HG02943 (cell line): ENCODE results near the gene MLLT1.
A peak's percentile ranks its signal among the peaks of the same experiment; 100 is the strongest.
"Not testable (repeated sequence)": the region's sequence is repeated elsewhere in the genome, so short reads cannot be mapped to it uniquely, and the experiment has no call there.

Source experiments
- ATAC-seq: cut with Tn5 transposase; IDR thresholded peaks from one replicate; pipeline ENCODE4 v1.9.1; 2021; ENCODE audit warnings: mild to moderate bottlenecking, low read depth, moderate library complexity; ENCODE audit not compliant: unreplicated experiment

The MLLT1 gene, protein sequence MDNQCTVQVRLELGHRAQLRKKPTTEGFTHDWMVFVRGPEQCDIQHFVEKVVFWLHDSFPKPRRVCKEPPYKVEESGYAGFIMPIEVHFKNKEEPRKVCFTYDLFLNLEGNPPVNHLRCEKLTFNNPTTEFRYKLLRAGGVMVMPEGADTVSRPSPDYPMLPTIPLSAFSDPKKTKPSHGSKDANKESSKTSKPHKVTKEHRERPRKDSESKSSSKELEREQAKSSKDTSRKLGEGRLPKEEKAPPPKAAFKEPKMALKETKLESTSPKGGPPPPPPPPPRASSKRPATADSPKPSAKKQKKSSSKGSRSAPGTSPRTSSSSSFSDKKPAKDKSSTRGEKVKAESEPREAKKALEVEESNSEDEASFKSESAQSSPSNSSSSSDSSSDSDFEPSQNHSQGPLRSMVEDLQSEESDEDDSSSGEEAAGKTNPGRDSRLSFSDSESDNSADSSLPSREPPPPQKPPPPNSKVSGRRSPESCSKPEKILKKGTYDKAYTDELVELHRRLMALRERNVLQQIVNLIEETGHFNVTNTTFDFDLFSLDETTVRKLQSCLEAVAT

DNA sequence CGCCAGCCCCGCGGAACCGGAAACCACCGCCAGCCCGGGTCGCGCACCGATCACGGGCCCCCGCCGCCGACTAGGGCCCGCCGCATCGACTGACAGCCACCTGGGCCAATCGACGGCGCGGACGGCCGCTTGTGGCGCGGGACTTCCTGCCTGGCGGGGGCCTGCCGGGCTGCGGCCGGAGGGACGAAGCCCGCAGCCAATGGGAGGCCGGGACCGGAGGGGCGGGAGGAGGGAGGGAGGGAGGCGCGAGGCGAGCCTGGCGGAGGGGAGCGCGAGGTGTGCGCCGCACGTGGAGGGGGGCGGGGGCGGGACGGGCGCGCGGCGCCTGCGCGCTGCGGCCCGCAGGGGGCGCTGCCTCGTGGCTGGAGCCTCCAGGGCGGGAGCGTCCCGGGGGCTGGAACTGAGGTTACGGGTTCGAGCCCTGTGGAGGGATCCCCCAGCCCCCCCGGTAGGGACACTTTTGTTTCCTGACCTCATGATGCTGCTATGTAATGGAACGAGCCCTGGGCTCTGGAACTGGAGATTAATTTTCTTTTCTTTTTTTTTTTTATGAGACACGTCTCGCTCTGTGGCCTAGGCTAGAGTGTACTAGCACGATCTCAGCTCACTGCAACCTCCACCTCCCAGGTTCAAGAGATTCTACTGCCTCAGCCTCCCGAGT lies at the start of gene MLLT1:
Gene MLLT1 (minus strand): TSS at position 45 of the 661 bp plus-strand sequence. CDS start 191 bp downstream, outside the sequence.
- peak; percentile 80 for ATAC-seq

DNA sequence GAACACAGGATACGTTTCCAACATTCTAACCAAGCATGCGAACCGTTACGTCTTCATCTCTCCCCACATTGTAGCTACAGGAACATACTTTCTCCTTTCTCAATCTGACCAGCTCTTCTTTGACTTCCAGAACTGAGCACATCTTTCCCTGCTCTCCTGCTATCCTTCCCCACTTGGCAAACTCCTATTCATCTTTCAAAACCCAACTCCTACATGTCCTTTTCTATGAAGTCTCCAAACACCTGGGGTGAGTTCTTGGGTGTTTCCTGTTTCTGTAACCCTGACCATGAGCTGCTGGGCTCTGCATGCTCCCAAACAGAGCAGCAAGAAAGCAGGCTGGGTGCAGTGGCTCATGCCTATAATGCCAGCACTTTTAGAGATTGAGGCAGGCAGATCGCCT lies 47.0 kb upstream of the MLLT1 start:
- ATAC-seq, result no peak

GRCh38 chr19:6325614-6326013 lies 45.8 kb upstream of the MLLT1 start:
- no peak for ATAC-seq

DNA sequence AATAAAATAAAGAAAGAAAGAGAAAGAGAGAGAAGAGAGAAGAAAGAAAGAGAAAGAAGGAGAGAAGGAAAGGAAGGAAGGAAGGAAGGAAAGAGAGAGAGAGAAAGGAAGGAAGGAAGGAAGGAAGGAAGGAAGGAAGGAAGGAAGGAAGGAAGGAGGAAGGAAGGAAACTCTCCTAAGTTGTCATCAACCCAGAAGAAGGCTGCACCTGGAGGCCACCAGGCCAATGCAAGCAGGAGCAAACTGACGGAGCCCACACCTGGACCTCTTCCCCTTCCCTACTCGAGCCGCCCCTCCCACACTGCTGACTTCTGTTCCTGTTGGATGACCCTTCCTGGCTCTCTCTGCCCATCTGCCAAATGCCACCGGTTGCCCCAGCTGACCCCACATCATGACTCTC lies 45.0 kb upstream of the MLLT1 start:
- no peak for ATAC-seq

DNA sequence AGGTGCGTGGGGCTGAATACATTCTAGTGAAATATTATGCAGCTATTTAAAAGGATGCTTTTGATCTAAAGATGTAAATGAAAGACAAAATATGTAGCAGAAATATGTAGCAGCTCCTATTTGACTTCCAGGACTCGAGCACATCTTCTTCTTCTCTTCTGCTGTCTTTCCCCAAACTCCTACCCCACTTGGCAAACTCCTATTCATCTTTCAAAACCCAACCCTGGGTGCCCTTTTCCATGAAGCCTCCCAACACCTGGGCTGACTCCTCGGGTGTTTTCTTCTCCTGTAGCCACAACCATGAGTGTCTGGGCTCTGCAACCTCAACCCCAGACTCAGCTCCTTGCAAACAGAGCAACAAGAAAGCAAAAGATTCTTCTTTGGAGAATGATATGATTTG lies 42.5 kb upstream of the MLLT1 start:
- ATAC-seq, result no peak

DNA sequence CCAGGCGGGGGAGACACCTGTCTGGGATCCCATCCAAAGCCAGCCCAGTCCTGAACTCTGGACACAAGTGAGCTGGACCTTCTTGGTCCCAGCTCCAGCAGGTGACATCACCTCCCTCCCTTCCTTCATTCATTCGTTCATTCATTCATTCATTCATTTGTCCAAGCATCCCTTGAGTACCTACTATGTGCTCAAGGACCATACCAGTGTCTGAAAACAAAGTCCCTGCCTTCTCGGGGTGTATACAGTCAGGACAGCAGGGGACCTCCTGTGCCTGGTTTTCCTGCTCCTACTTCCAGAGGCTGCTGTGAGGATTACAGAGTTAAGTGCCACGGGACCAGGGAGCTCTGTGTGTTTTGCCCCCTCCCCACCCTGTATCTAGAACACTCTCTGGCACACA lies 39.6 kb upstream of the MLLT1 start:
- ATAC-seq, result no peak

DNA sequence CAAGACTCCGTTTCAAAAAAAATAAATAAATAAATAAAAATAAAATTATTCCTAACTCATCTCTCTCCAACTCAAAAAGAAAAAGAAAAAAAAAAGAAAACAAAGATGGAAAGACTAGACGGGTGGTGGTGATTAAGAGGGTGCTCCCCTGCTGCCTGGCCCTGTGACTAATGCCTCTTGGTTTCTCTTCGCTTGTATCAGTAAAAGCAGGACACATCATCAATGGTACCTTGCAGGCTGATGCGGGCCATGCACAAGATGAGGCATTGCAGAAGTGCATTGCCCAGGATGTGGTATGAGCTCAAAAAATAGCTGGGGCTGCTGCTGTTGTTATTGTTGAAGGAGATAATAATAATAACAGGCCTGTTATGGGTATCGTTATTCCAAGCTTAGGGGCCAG lies 39.0 kb upstream of the MLLT1 start:
- ATAC-seq, result no peak

DNA sequence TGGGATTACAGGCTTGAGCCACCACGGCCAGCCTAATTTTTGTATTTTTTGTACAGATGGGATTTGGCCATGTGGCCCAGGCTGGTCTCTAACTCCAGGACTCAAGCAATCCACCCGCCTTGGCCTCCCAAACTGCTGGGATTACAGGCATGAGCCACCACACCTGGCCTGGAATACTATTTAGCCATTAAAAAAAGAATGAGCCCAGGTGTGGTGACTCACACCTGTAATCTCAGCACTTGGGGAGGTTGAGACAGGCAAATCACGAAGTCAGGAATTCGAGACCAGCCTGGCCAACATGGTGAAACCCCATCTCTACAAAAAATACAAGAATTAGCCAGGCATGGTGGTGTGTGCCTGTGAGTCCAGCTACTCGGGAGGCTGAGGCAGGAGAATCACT lies 35.9 kb upstream of the MLLT1 start:
- ATAC-seq, result not testable (repeated sequence)

DNA sequence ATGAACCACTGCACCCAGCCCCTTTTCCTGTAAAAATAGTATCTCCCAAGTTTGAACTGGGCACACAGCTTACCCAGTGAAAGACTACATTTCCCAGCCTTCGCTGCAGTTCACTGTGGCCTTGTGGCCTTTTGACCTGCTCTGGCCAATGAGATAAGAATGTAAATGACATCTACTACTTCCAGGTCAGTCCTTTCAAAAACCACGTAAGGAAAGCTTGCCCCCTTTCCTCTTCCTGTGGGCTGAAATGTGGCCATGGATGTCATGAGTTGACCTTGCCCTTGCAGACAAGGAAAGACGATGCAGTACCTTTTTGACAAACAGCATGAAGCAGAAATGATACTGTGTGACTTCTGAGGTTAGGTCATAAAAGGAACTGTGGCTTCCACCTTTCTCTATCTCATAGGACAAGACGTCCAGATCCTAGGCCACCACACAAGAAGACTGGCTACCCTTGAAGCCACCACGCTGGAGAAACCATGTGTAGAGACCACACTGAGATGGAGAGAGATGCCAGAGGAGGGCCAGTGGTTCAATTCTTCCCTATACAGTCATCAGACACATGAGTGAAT lies 33.7 kb upstream of the MLLT1 start:
- no peak for ATAC-seq

DNA sequence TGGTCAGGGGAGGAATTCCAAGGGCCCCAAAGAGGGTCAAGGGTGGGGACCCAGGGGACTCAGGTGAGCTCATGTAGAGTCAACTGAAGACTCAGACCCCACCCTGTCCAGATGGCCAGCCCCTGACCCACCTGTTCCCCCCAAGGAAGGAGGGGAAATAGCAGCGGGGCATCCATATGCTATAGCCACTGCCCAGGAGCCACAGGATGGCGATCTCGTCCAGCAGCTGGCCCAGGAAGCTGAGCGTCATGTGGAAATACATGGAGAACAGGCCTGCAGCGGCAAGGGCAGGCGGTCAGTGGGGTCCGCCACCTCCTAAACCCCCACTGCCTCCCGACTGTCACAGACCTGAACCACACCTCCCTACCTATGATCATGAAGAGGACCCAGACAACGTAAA lies 32.2 kb upstream of the MLLT1 start:
- no peak for ATAC-seq

GRCh38 chr19:6298413-6298812 lies 18.6 kb upstream of the MLLT1 start:
- no peak for ATAC-seq

GRCh38 chr19:6297202-6297601 lies 17.4 kb upstream of the MLLT1 start:
- no peak for ATAC-seq

- ATAC-seq, result no peak
Measured at GRCh38 chr19:6292006-6292405, 12.2 kb upstream of the MLLT1 start.

DNA sequence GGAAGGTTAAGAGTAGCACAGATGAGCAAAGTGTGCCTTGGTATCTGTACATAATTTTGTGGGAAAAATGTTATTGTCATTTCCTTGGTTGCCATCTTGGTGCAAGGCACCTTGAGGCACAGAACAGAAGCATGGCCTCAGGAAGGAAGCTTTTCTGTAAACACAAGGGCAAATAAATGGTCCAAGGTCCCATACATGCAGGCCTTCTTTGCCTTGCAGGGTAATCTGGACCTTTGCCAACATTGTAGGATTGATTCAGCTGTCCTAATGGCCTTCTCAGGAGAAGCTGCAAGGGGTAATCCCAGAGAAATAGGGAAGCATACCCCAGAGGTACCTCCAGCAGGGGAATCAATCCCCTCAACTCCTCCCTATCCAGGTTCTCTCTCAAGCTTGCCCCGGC lies 9.0 kb upstream of the MLLT1 start:
- no peak for ATAC-seq

DNA sequence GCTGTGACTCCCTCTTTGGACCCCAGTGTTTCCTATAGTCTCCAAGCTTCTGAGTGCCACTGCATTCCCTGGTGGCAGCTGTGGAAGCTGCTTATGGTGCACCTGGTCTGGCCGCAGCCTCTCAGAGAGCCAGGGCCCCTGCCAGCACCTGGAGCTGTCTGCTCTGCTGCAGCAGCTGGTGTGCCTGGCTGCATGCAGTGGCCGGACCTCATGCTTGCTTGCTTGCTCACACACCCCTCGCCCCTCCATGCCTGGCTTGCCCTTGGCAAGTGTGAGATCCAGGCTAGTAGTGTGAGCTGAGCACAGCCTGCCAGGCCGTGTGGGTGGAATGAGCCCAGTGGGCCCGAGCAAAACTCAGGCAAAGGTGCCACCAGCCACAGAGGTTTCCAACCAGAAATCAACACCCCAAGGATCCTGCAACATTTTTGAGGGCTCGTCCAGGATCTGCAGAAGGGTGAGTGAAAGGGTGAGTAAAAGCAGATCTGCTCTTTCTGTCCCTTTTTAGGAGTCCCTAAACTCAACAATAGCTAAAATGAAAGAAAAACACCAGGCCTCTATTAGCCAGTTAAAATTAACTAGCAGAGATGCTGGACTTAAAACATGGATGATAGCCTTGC lies 7.6 kb upstream of the MLLT1 start:
- ATAC-seq, result no peak

GRCh38 chr19:6286676-6287075 lies 6.9 kb upstream of the MLLT1 start:
- no peak for ATAC-seq

GRCh38 chr19:6282393-6282792 lies 2.6 kb upstream of the MLLT1 start:
- not testable (repeated sequence) for ATAC-seq

DNA sequence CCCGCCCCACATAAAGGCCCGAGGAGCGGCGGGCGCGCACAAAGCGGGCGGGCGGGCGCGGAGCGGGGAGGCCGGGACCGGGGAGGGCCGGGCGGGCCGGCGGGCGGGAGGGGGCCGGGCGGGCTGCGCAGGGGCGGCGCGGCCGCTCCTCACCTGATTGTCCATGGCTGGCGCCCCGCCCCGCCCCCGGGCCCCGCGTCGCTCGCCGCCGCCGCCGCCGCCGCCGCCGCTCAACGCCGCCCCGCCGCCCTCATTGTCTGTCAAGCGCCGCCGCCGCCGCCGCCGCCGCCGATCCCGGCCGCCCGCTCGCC lies 200 bp downstream of the MLLT1 start:
- ATAC-seq, result peak; percentile 40

DNA sequence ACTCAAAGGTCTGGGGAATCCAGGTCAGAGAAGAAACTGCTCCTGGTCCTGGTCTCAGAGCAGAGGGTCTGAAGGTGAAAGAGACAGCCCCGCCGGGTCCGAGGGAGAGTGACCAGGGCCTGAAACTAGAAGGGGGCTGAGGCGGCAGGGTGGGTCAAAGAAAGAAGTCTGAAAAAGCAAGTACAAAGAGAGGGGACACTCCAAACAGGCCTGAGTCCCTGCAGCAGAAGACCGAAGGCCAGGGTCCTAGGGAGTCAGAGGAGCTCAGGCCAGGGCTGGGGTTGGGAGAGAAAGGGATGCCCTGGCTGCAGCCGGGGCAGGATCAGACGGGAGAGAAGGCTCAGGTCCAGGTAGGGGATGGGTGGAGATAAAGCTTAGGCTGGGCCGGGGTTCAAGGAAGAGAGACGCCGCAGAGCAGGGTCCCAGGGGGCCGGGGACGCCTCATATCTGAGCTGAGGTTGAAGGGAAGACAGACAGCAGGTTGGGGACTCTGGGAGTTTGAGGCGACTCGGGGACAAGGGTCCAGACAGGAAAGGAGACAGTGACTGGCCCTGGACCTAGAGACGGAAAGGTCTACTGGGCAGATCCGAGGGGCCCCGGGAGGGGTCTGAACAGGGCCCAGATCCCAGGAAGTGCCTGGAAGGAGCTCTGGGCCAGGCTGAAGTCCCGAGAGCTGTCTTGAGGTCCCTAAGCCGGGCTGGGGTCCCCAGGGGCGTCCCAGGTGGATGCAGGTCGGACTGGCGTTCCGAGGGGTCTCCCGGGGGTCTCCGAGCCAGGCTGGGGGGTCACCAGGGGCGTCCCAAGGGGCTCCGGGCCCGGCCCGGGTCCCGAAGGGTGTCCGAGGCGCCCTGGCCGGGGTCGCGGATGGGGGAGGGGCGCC lies 795 bp downstream of the MLLT1 start:
- ATAC-seq, result no peak

DNA sequence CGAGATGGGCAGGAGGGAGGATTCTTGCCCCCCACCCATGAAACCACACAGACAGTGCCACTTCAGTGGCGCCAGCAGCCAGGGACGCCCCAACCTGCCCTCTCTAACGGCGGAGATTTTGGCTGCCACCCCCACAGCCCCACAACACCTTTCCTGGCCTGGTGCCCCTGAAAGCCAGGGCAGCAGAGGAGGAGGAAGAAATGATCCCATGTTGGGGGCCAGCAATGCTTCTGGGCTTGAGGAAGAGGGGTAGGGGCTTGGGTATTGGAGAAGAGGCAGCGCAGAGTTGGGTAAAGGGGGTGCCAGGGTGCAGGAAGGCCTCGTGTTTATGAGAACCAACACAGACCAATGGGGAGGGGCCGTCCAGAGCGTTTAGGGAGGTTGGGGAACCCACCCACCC lies 1.7 kb downstream of the MLLT1 start:
- no peak for ATAC-seq
